ENCODE measurements around the gene THEM4.
"Not testable (repeated sequence)": the region's sequence is repeated elsewhere in the genome, so short reads cannot be mapped to it uniquely, and the experiment has no call there.

Gene THEM4

GRCh38 chr1:151935154-151935553 lies 25.8 kb upstream of the THEM4 start:
- in situ Hi-C loops (cut with HindIII; ENCODE audit: low sequenced_read_pairs), result no loop called here

GRCh38 chr1:151934048-151934493 lies 24.8 kb upstream of the THEM4 start:
- in situ Hi-C loops (cut with HindIII; ENCODE audit: low sequenced_read_pairs), result loop anchor here (5.0 kb wide), 1 partner anchor 53 kb away; no protein-coding TSS in a partner anchor

GRCh38 chr1:151924691-151925587 lies 15.6 kb upstream of the THEM4 start:
- in situ Hi-C loops (cut with HindIII; ENCODE audit: low sequenced_read_pairs), result no loop called here

GRCh38 chr1:151923422-151923821 lies 14.1 kb upstream of the THEM4 start:
- in situ Hi-C loops (cut with HindIII; ENCODE audit: low sequenced_read_pairs), result no loop called here

- in situ Hi-C loops (cut with HindIII; ENCODE audit: low sequenced_read_pairs), result no loop called here
Observed at GRCh38 chr1:151920149-151920548, 10.8 kb upstream of the THEM4 start.

- in situ Hi-C loops (cut with HindIII; ENCODE audit: low sequenced_read_pairs), result no loop called here
Observed at GRCh38 chr1:151918819-151919610, 9.7 kb upstream of the THEM4 start.

- in situ Hi-C loops (cut with HindIII; ENCODE audit: low sequenced_read_pairs), result no loop called here
Observed at GRCh38 chr1:151918156-151918555, 8.8 kb upstream of the THEM4 start.

- in situ Hi-C loops (cut with HindIII; ENCODE audit: low sequenced_read_pairs), result no loop called here
Observed at GRCh38 chr1:151916726-151917370, 7.5 kb upstream of the THEM4 start.

- in situ Hi-C loops (cut with HindIII; ENCODE audit: low sequenced_read_pairs), result no loop called here
Observed at GRCh38 chr1:151915061-151915686, 5.9 kb upstream of the THEM4 start.

- in situ Hi-C loops (cut with HindIII; ENCODE audit: low sequenced_read_pairs), result no loop called here
Observed at GRCh38 chr1:151914076-151914475, 4.8 kb upstream of the THEM4 start.

GRCh38 chr1:151912973-151913372 lies 3.7 kb upstream of the THEM4 start:
- in situ Hi-C loops (cut with HindIII; ENCODE audit: low sequenced_read_pairs), result no loop called here

- in situ Hi-C loops (cut with HindIII; ENCODE audit: low sequenced_read_pairs), result no loop called here
Observed at GRCh38 chr1:151908228-151908691, 1.1 kb downstream of the THEM4 start.

- in situ Hi-C loops (cut with HindIII; ENCODE audit: low sequenced_read_pairs), result no loop called here
Observed at GRCh38 chr1:151907363-151908139, 1.8 kb downstream of the THEM4 start.

GRCh38 chr1:151906324-151906645 lies 3.0 kb downstream of the THEM4 start:
- in situ Hi-C loops (cut with HindIII; ENCODE audit: low sequenced_read_pairs), result not testable (repeated sequence)

- in situ Hi-C loops (cut with HindIII; ENCODE audit: low sequenced_read_pairs), result not testable (repeated sequence)
Observed at GRCh38 chr1:151905443-151906323, 3.6 kb downstream of the THEM4 start.

GRCh38 chr1:151905070-151905442 lies 4.3 kb downstream of the THEM4 start:
- in situ Hi-C loops (cut with HindIII; ENCODE audit: low sequenced_read_pairs), result no loop called here

GRCh38 chr1:151902858-151903257 lies 6.5 kb downstream of the THEM4 start:
- in situ Hi-C loops (cut with HindIII; ENCODE audit: low sequenced_read_pairs), result no loop called here

- in situ Hi-C loops (cut with HindIII; ENCODE audit: low sequenced_read_pairs), result not testable (repeated sequence)
Observed at GRCh38 chr1:151900804-151901203, 8.5 kb downstream of the THEM4 start.

GRCh38 chr1:151898519-151898991 lies 10.8 kb downstream of the THEM4 start:
- in situ Hi-C loops (cut with HindIII; ENCODE audit: low sequenced_read_pairs), result no loop called here

Measured in endothelial cell of hepatic sinusoid (primary cell).